SK-N-SH treated with all-trans-retinoic acid at 6 μM for 48 hours (cell line): ENCODE measurements around the gene RPL39L.

Source experiments
- ARNTL ChIP-seq: fragments of 450-650 bp; formaldehyde crosslinking; IDR thresholded peaks from 2 replicates; pipeline ENCODE4 v1.5.0; 2020; ENCODE audit warnings: low read depth, mild to moderate bottlenecking, moderate library complexity, borderline replicate concordance
- BACH2 ChIP-seq: fragments of 250-450 bp; sonication (Bioruptor Pico); IDR thresholded peaks from 2 replicates; pipeline ENCODE4 v1.9.0; 2021; ENCODE audit warnings: mild to moderate bottlenecking, borderline replicate concordance
- GLIS3 ChIP-seq: fragments of 250-450 bp; sonication (Bioruptor Pico); IDR thresholded peaks from 2 replicates; pipeline ENCODE4 v1.5.0; 2020; ENCODE audit warnings: mild to moderate bottlenecking, moderate library complexity
- ISL1 ChIP-seq: fragments of 250-450 bp; sonication (Bioruptor Pico); IDR thresholded peaks from 2 replicates; pipeline ENCODE4 v2.1.2; 2022; ENCODE audit warnings: mild to moderate bottlenecking, moderate library complexity
- RARB ChIP-seq: fragments of 250-450 bp; sonication (Bioruptor Pico); IDR thresholded peaks from 2 replicates; pipeline ENCODE4 v1.8.0; 2021; ENCODE audit warnings: mild to moderate bottlenecking, moderate library complexity
- SNAI2 ChIP-seq: fragments of 250-450 bp; sonication (Bioruptor Pico); IDR thresholded peaks from 2 replicates; pipeline ENCODE4 v1.5.0; 2020; ENCODE audit warnings: mild to moderate bottlenecking, moderate library complexity
- ZFP3 ChIP-seq: fragments of 250-450 bp; sonication (Bioruptor Pico); IDR thresholded peaks from 2 replicates; pipeline ENCODE4 v1.5.0; 2020; ENCODE audit warnings: mild to moderate bottlenecking, moderate library complexity
- ZFP30 ChIP-seq: fragments of 450-650 bp; formaldehyde crosslinking; IDR thresholded peaks from 2 replicates; pipeline ENCODE4 v1.5.0; 2022; ENCODE audit warnings: mild to moderate bottlenecking, moderate library complexity
- ZNF565 ChIP-seq: fragments of 450-650 bp; formaldehyde crosslinking; conservative IDR thresholded peaks from 2 replicates; pipeline ENCODE4 v1.5.0; 2020; ENCODE audit warnings: low read depth, mild to moderate bottlenecking, moderate library complexity
- ZNF8 ChIP-seq: fragments of 450-650 bp; formaldehyde crosslinking; IDR thresholded peaks from 2 replicates; pipeline ENCODE4 v1.5.0; 2020; ENCODE audit warnings: mild to moderate bottlenecking, moderate library complexity
- TF ChIP-seq, protein P1 (sequence below): fragments of 250-450 bp; sonication (Bioruptor Pico); IDR thresholded peaks from 2 replicates; pipeline ENCODE4 v1.8.0; 2020; ENCODE audit warnings: mild to moderate bottlenecking, moderate library complexity, borderline replicate concordance
- TF ChIP-seq, protein P2 (sequence below): fragments of 250-450 bp; sonication (Bioruptor Pico); IDR thresholded peaks from 2 replicates; pipeline ENCODE4 v1.5.1; 2020; ENCODE audit warnings: low read depth, mild to moderate bottlenecking, moderate library complexity

- TF ChIP-seq ISL1 (CRISPR knock-in tag) (no peak), ZFP3 (CRISPR knock-in tag) (no peak), SNAI2 (CRISPR knock-in tag) (no peak), BACH2 (CRISPR knock-in tag) (no peak), ZFP30 (CRISPR knock-in tag) (no peak), ARNTL (CRISPR knock-in tag) (no peak), RARB (CRISPR knock-in tag) (no peak), GLIS3 (no peak), ZNF8 (no peak), ZNF565 (no peak)
- TF ChIP-seq, protein P1, sequence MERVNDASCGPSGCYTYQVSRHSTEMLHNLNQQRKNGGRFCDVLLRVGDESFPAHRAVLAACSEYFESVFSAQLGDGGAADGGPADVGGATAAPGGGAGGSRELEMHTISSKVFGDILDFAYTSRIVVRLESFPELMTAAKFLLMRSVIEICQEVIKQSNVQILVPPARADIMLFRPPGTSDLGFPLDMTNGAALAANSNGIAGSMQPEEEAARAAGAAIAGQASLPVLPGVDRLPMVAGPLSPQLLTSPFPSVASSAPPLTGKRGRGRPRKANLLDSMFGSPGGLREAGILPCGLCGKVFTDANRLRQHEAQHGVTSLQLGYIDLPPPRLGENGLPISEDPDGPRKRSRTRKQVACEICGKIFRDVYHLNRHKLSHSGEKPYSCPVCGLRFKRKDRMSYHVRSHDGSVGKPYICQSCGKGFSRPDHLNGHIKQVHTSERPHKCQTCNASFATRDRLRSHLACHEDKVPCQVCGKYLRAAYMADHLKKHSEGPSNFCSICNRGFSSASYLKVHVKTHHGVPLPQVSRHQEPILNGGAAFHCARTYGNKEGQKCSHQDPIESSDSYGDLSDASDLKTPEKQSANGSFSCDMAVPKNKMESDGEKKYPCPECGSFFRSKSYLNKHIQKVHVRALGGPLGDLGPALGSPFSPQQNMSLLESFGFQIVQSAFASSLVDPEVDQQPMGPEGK (CRISPR knock-in tag): no peak
- TF ChIP-seq, protein P2, sequence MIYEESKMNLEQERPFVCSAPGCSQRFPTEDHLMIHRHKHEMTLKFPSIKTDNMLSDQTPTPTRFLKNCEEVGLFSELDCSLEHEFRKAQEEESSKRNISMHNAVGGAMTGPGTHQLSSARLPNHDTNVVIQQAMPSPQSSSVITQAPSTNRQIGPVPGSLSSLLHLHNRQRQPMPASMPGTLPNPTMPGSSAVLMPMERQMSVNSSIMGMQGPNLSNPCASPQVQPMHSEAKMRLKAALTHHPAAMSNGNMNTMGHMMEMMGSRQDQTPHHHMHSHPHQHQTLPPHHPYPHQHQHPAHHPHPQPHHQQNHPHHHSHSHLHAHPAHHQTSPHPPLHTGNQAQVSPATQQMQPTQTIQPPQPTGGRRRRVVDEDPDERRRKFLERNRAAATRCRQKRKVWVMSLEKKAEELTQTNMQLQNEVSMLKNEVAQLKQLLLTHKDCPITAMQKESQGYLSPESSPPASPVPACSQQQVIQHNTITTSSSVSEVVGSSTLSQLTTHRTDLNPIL (CRISPR knock-in tag): no peak
These were observed 37.9 kb downstream of the RPL39L start for GRCh38 chr3:187101184-187102072.
